Neural progenitor cell (in vitro differentiated cells): ENCODE data around the gene ELL.

Experiments used
- CTCF ChIP-seq: fragments of 200-600 bp; sonication (generic); IDR thresholded peaks from 2 replicates; pipeline ENCODE4 v1.5.1; 2017; ENCODE audit warnings: antibody characterized with exemption, mild to moderate bottlenecking
- EZH2 ChIP-seq: fragments of 200-600 bp; sonication (generic); IDR thresholded peaks from 2 replicates; pipeline ENCODE4 v1.6.1; 2017; ENCODE audit warnings: antibody characterized with exemption, mild to moderate bottlenecking, moderate library complexity

- TF ChIP-seq CTCF (no peak), EZH2 (no peak)
These were observed 85.8 kb downstream of the ELL start for GRCh38 chr19:18435842-18436670.
